GM23338 (cell line): Measurements from ENCODE around the gene MYOZ1.
"Not testable (repeated sequence)": the region's sequence is repeated elsewhere in the genome, so short reads cannot be mapped to it uniquely, and the experiment has no call there.

Experiments used
- EZH2 ChIP-seq: fragments of 200-600 bp; sonication (generic); IDR thresholded peaks from one replicate; pipeline ENCODE4 v1.8.0; 2017; ENCODE audit warnings: antibody characterized with exemption, mild to moderate bottlenecking, low read depth; ENCODE audit not compliant: unreplicated experiment
- TF ChIP-seq, protein P1 (sequence below), 2 experiments: fragments of 200-600 bp in 1 of 2; sonication (generic) in 1 of 2; conservative IDR thresholded peaks; 2 replicates each; pipeline versions ENCODE4 v1.5.1 to v1.6.1; 2016 to 2017; ENCODE audit warnings: antibody characterized with exemption in 2 of 2, low read depth in 2 of 2, mild to moderate bottlenecking in 2 of 2, moderate library complexity in 1 of 2

DNA sequence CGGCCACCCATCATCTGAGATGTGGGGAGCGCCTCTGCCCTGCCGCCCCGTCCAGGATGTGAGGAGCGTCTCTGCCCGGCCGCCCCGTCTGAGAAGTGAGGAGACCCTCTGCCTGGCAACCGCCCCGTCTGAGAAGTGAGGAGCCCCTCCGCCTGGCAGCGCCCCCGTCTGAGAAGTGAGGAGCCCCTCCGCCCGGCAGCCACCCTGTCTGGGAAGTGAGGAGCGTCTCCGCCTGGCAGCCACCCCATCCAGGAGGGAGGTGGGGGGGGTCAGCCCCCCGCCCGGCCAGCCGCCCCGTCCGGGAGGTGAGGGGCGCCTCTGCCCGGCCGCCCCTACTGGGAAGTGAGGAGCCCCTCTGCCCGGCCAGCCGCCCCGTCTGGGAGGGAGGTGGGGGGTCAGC is 48.3 kb upstream of the MYOZ1 start:
- TF ChIP-seq, protein P1, sequence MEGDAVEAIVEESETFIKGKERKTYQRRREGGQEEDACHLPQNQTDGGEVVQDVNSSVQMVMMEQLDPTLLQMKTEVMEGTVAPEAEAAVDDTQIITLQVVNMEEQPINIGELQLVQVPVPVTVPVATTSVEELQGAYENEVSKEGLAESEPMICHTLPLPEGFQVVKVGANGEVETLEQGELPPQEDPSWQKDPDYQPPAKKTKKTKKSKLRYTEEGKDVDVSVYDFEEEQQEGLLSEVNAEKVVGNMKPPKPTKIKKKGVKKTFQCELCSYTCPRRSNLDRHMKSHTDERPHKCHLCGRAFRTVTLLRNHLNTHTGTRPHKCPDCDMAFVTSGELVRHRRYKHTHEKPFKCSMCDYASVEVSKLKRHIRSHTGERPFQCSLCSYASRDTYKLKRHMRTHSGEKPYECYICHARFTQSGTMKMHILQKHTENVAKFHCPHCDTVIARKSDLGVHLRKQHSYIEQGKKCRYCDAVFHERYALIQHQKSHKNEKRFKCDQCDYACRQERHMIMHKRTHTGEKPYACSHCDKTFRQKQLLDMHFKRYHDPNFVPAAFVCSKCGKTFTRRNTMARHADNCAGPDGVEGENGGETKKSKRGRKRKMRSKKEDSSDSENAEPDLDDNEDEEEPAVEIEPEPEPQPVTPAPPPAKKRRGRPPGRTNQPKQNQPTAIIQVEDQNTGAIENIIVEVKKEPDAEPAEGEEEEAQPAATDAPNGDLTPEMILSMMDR (conservative IDR thresholded peaks at IDR 0.05; ENCODE audit: low read depth in 2 of 2) = not testable (repeated sequence)
- not testable (repeated sequence) for TF ChIP-seq EZH2
